GM20000 (cell line): ENCODE results near the gene VIPR2.

Source experiments
- DNase-seq: peaks from one replicate; pipeline ENCODE4 v3.0.0; 2012; ENCODE audit warnings: low spot score
- TF ChIP-seq, protein P1 (sequence below): IDR thresholded peaks from 2 replicates; pipeline ENCODE4 v1.5.1; 2012; ENCODE audit warnings: mild to moderate bottlenecking, control low read depth; ENCODE audit errors: extremely low read depth, missing control alignments

The VIPR2 gene

DNA sequence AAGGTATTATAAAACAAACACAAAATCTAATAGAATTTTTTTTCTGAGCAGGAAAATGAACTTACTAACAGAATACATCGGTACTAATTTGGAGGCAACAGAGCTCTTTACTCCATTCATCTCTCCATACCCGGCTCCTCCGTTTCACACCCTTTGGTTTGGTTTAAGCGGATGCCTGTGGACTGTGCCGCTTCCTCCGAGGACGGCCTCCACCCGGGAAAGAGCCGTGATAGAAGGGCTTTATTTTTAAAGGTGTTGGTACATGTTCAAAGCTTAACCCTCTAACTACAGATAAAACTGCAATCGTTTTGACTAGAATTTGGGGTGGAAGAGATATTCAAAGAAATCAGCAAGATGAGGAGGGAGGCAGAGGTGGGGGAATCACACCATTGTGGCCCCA lies 1.9 kb downstream of the VIPR2 start:
- DNase-seq = no peak
- TF ChIP-seq, protein P1, sequence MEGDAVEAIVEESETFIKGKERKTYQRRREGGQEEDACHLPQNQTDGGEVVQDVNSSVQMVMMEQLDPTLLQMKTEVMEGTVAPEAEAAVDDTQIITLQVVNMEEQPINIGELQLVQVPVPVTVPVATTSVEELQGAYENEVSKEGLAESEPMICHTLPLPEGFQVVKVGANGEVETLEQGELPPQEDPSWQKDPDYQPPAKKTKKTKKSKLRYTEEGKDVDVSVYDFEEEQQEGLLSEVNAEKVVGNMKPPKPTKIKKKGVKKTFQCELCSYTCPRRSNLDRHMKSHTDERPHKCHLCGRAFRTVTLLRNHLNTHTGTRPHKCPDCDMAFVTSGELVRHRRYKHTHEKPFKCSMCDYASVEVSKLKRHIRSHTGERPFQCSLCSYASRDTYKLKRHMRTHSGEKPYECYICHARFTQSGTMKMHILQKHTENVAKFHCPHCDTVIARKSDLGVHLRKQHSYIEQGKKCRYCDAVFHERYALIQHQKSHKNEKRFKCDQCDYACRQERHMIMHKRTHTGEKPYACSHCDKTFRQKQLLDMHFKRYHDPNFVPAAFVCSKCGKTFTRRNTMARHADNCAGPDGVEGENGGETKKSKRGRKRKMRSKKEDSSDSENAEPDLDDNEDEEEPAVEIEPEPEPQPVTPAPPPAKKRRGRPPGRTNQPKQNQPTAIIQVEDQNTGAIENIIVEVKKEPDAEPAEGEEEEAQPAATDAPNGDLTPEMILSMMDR = no peak

- DNase-seq = no peak
These were observed 2.5 kb downstream of the VIPR2 start for GRCh38 chr7:159142199-159142598.

DNA sequence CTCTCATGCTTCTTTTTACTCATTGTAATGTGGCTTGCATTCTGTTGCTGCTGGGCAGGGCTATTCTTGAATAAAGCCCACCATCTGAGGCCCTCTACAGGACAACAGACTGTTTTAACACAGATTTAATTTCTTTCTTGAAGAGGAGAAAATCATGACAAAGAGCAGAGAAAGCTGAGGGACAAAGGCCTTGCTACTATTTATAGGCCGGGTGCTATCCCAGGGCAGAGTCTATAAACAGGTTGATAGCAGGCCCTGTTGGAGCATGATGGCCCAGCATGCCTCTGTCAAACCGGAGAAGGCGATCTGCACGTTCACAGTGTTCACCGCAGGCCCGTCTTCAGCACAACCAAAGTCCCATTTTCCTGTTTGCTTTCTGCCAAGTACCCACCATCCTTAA lies 3.0 kb downstream of the VIPR2 start:
- TF ChIP-seq, protein P1 = no peak
- no peak for DNase-seq

More at GRCh38 chr7:159142199-159142598, 2.5 kb downstream of the VIPR2 start:
- TF ChIP-seq, protein P1 = no peak

DNA sequence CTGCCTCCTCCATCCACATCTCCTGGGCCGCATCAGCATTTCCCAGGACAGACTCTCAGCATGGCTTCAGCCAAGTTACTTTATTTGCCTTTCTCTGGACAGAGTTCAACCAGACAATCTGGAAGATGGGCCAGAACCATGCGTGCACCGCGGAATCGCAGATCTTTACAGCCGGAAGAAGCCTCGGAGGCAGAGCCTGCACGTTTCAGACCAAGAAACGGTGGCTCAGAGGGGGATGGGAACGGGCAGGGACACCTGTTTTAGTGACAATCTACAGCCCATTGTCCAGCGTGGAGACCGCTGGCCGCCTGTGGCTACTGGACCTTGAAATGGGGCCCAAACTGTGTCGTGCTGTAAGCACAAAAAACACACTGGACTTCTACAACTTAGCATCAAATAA lies 3.5 kb downstream of the VIPR2 start:
- TF ChIP-seq, protein P1 = no peak
- DNase-seq = no peak

DNA sequence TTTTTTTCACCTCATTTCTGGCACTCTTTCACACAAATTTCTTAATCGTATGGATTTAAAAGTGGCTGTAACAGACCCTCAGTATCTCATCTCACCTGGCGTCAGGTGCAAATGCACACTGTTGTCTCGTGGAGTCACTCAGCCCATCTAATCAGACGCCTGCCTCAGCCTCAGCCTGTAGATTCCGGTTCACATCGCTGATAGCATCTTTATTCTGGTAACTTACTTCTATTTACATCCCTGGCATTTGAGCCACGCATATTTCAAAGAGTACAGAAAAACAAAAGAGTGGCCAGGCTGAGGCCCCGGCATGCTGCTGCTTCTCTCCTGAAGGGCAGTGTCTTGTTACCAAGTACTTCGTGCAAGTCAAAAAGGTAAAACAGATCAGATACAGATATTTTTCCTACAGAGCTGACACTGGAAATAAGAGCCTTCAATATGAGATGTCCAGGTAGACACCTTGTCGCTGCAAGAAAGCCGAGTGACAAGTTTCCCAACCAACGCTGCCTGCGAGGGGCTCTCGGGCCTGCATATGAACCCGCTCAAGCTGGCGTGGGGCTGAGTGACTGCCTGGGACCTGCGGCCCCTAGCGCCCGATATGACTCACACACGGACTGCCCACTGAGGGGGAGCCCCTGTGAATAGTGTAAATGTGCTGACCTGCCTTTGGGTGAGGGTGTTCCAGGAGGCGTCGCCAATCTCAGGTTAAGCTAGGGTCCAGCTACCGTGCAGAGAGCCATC lies 4.3 kb downstream of the VIPR2 start:
- DNase-seq = no peak
- TF ChIP-seq, protein P1 = no peak

- TF ChIP-seq, protein P1 = no peak
- no peak for DNase-seq
These were observed 5.0 kb downstream of the VIPR2 start for GRCh38 chr7:159139639-159140038.

DNA sequence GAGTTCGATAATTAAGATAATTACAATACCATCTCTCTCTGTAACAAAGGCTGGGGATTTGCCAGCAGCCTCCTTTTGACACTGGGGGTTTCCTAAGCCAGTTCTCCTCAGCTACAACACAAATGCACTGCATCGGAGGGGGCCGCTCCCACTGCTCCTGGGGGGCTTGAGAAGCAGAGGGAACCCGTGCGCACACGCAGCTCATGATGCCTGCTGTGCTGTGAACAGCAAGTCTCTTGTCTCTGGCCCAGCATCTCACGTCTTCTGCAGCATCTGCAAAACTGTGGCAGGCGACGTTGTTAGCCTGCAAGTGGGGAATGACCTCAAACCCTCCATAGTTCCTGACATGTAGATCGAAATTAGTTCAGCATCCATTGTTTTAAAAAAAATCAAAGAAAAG lies 5.5 kb downstream of the VIPR2 start:
- TF ChIP-seq, protein P1 = no peak
- DNase-seq = no peak
